IMR-90 (cell line): ENCODE data around the gene APOL3. TPM values are rescaled to one million over a fixed set of nuclear protein-coding genes. Genes with fewer than 3 reads are reported as not detected.

Source experiments
- ATAC-seq: fragments of 200-7000 bp; cut with Tn5 transposase; 2 replicates; pipeline ENCODE4 v1.9.1; 2020; ENCODE audit warnings: low read depth, mild to moderate bottlenecking, moderate library complexity
- BruUV-seq: library from RNA; stranded (reverse); fragments of 400-500 nt; replicated peaks from 2 replicates; lab custom pipeline; 2021; lab: Mats Ljungman, UMichigan
- CTCF ChIA-PET: fragments of 300-600 bp; formaldehyde crosslinking; extraction: SDS; loops from one replicate; lab custom pipeline; 2021; ENCODE audit warnings: antibody characterized with exemption; lab: Yijun Ruan, JAX
- POLR2A ChIA-PET: fragments of 300-600 bp; sonication (Branson Sonifier 250); formaldehyde crosslinking; loops from one replicate; lab custom pipeline; 2022; ENCODE audit warnings: antibody characterized with exemption; ENCODE audit not compliant: unreplicated experiment; lab: Charles Lee
- DNase-seq: peaks from one replicate; pipeline ENCODE4 v3.0.0; 2013
- H2AFZ ChIP-seq: replicated peaks from 2 replicates; pipeline ENCODE3; 2013; ENCODE audit warnings: low read length, mild to moderate bottlenecking; ENCODE audit not compliant: poor library complexity
- H2AK5ac ChIP-seq: 2 replicates; pipeline ENCODE4 v1.6.1; 2013; ENCODE audit warnings: low read depth, low read length, inconsistent platforms
- H2AK9ac ChIP-seq: replicated peaks from 2 replicates; pipeline ENCODE3; 2013; ENCODE audit warnings: mild to moderate bottlenecking, low read depth, low read length, moderate library complexity; ENCODE audit not compliant: poor library complexity
- H2BK120ac ChIP-seq: 2 replicates; pipeline ENCODE4 v1.6.1; 2013; ENCODE audit warnings: low read depth, low read length, inconsistent platforms
- H2BK15ac ChIP-seq: 3 replicates; pipeline ENCODE4 v1.6.1; 2013; ENCODE audit warnings: low read depth, low read length, inconsistent platforms
- H2BK20ac ChIP-seq: 2 replicates; pipeline ENCODE4 v1.6.1; 2013; ENCODE audit warnings: low read depth, mild to moderate bottlenecking, inconsistent platforms, low read length, moderate library complexity
- H2BK5ac ChIP-seq: 2 replicates; pipeline ENCODE4 v1.6.1; 2013; ENCODE audit warnings: mild to moderate bottlenecking, low read depth, low read length, inconsistent platforms; ENCODE audit not compliant: poor library complexity, severe bottlenecking
- H3K14ac ChIP-seq: replicated peaks from 2 replicates; pipeline ENCODE4 v1.6.1; 2013; ENCODE audit warnings: low read depth, low read length, inconsistent platforms
- H3K18ac ChIP-seq: 2 replicates; pipeline ENCODE4 v1.6.1; 2013; ENCODE audit warnings: low read depth, low read length, control low read depth
- H3K23ac ChIP-seq: 2 replicates; pipeline ENCODE4 v1.6.1; 2013; ENCODE audit warnings: low read depth, low read length, inconsistent platforms
- H3K27ac ChIP-seq: 2 replicates; pipeline ENCODE4 v1.5.1; 2013; ENCODE audit warnings: mild to moderate bottlenecking, control low read depth, low read length; ENCODE audit not compliant: insufficient read depth
- H3K27me3 ChIP-seq: 2 replicates; pipeline ENCODE4 v1.6.1; 2013; ENCODE audit warnings: low read length; ENCODE audit not compliant: control insufficient read depth, insufficient read depth
- H3K36me3 ChIP-seq: 2 replicates; pipeline ENCODE4 v1.6.1; 2013; ENCODE audit warnings: low read length, mixed read lengths; ENCODE audit not compliant: control insufficient read depth, insufficient read depth
- H3K4ac ChIP-seq: 2 replicates; pipeline ENCODE4 v1.6.1; 2013; ENCODE audit warnings: low read depth, low read length, inconsistent platforms
- H3K4me1 ChIP-seq: 2 replicates; pipeline ENCODE4 v1.6.1; 2013; ENCODE audit warnings: low read length, mixed read lengths; ENCODE audit not compliant: control insufficient read depth, insufficient read depth
- H3K4me2 ChIP-seq: 2 replicates; pipeline ENCODE4 v1.6.1; 2013; ENCODE audit warnings: low read depth, mild to moderate bottlenecking, control low read depth, low read length, moderate library complexity
- H3K4me3 ChIP-seq: 2 replicates; pipeline ENCODE4 v1.5.1; 2013; ENCODE audit warnings: low read depth, mild to moderate bottlenecking, control low read depth, low read length, moderate library complexity; ENCODE audit not compliant: insufficient read depth
- H3K56ac ChIP-seq: 2 replicates; pipeline ENCODE4 v1.6.1; 2013; ENCODE audit warnings: low read length, inconsistent platforms; ENCODE audit not compliant: insufficient read depth; ENCODE audit errors: extremely low read depth
- H3K79me1 ChIP-seq, 2 experiments: 2 replicates each; pipeline ENCODE4 v1.6.1; 2013; ENCODE audit warnings: low read length in 2 of 2, inconsistent platforms in 1 of 2, low read depth in 1 of 2
- H3K9ac ChIP-seq: 2 replicates; pipeline ENCODE4 v1.6.1; 2013; ENCODE audit warnings: low read depth, low read length, control low read depth
- H3K9me1 ChIP-seq: 2 replicates; pipeline ENCODE4 v1.6.1; 2013; ENCODE audit warnings: low read length, inconsistent platforms; ENCODE audit not compliant: insufficient read depth
- H3K9me3 ChIP-seq: 2 replicates; pipeline ENCODE4 v1.6.1; 2013; ENCODE audit warnings: low read length; ENCODE audit not compliant: control insufficient read depth, insufficient read depth
- H4K20me1 ChIP-seq: 2 replicates; pipeline ENCODE4 v1.6.1; 2013; ENCODE audit warnings: low read length, inconsistent platforms; ENCODE audit not compliant: insufficient read depth
- H4K5ac ChIP-seq: 2 replicates; pipeline ENCODE4 v1.6.1; 2013; ENCODE audit warnings: mild to moderate bottlenecking, low read depth, low read length, control low read depth
- H4K8ac ChIP-seq, 2 experiments: 2 replicates each; pipeline ENCODE4 v1.6.1; 2013; ENCODE audit warnings: low read depth in 2 of 2, low read length in 2 of 2, control low read depth in 1 of 2, inconsistent platforms in 1 of 2
- H4K91ac ChIP-seq: 2 replicates; pipeline ENCODE4 v1.6.1; 2013; ENCODE audit warnings: low read depth, low read length, inconsistent platforms; ENCODE audit not compliant: insufficient read depth
- CEBPB ChIP-seq: IDR thresholded peaks from 2 replicates; pipeline ENCODE4 v1.6.1; 2012; ENCODE audit warnings: low read depth, low read length, improper control_type of control experiment
- FOS ChIP-seq: fragments of 150-350 bp; IDR thresholded peaks from 2 replicates; pipeline ENCODE4 v1.6.1; 2016; ENCODE audit warnings: low read depth, low read length
- MAFK ChIP-seq: IDR thresholded peaks from 2 replicates; pipeline ENCODE4 v1.6.1; 2012; ENCODE audit warnings: low read depth, low read length, improper control_type of control experiment
- WGBS, 2 experiments: methylation state at CpG; one replicate each; pipeline versions ENCODE4 v1.1.5 to v1.1.7; 2013; ENCODE audit warnings: missing lambda C conversion rate in 2 of 2; ENCODE audit not compliant: insufficient read length in 1 of 2; ENCODE audit errors: extremely low coverage in 2 of 2; 5-methylcytosine and 5-hydroxymethylcytosine counted together
- dilution Hi-C: fragments of 300-500 bp; cut with HindIII; formaldehyde crosslinking; loops from one replicate; pipeline ENCODE4 v1.14.3; 2018; ENCODE audit warnings: low sequenced_read_pairs; ENCODE audit not compliant: unreplicated experiment
- in situ Hi-C: fragments of 300-500 bp; cut with MboI; formaldehyde crosslinking; loops from 3 replicates; pipeline ENCODE4 v1.14.3; 2019; ENCODE audit warnings: low sequenced_read_pairs, inconsistent platforms, mixed read lengths
- intact Hi-C: fragments of 100-400 bp; cut with micrococcal nuclease; formaldehyde crosslinking; loops from 2 replicates; pipeline ENCODE4 v1.10.0; 2022
- polyA plus RNA-seq, 3 experiments: library from polyadenylated mRNA; depleted of rRNA; stranded (reverse); fragments of >200 nt; gene quantifications; 2 replicates each; pipeline ENCODE4 v1.2.3, GENCODE V29; 2012; ENCODE audit warnings: low replicate concordance in 1 of 3
- total RNA-seq: library from RNA; depleted of rRNA; stranded (reverse); fragments of >200 nt; gene quantifications from 2 replicates; pipeline ENCODE4 v1.2.3, GENCODE V29; 2012

Gene APOL3
- total and polyA plus RNA-seq, 2 of the 4 experiments (the other 2 are of a cell fraction): 1.4 to 2.3 TPM

DNA sequence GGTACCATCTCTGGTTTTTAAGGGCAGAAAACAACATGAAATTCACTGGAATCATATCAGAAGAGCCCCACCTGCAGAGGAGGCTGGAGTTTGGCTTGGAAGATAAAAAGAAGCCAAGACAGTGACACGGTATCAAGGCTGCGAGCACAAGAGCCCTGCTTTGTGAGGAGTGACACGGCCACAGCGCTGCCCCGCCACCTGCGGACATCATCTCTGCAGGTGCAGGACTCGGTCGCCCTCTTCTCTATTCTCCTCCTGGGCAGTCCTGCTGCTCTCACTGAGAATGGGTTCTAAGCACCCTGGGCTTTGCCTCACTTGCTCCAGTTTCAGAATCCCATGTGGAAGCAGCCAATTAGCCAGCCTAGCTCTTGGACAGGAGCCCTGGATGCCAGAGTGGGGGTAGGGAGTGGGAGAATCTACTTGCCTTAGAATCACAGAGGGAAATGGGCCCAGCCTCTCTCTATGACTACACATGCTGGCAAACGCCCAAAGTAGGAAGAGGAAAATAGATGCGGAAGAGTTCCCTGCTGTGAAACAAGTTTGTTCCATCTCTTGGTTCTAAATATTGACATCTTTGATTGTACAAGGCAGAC, 24.0 kb upstream of the APOL3 start:
- H4K91ac ChIP-seq: no peak overlapping the region
- CTCF ChIA-PET: interaction anchor here (1.4 kb wide), 1 partner anchor 39 kb away, joined by 4 read pairs; no protein-coding TSS in a partner anchor
- ATAC-seq (no peak), DNase-seq (no peak)
- in situ Hi-C loops (loop anchor here (5.0 kb wide), 1 partner anchor 42 kb away; no protein-coding TSS in a partner anchor), intact Hi-C loops (no loop called here), dilution Hi-C loops (no loop called here)
- no peaks in the 10 kb centered on the region for H3K36me3 ChIP-seq
- no peak overlapping the region for H3K18ac ChIP-seq
- H3K4ac ChIP-seq: no peak overlapping the region
- no peaks in the 10 kb centered on the region for H4K20me1 ChIP-seq
- POLR2A ChIA-PET: no interaction called here
- no peak overlapping the region for H3K9ac ChIP-seq
- WGBS, 2 experiments: 76% methylated on average over 5 of the region's 10 CpGs; no CpG with 5 or more reads in 1 of the 2 experiments
- no peak for TF ChIP-seq FOS
- TF ChIP-seq MAFK: no peak
- TF ChIP-seq CEBPB: no peak
- no peak overlapping the region for H3K27ac ChIP-seq
- no peak overlapping the region for H2AK9ac ChIP-seq
- H3K79me1 ChIP-seq: no peaks in the 10 kb centered on the region
- H3K9me1 ChIP-seq: no peaks in the 10 kb centered on the region; the same call in 1 of the 2 replicates
- no peak overlapping the region for H2AK5ac ChIP-seq
- no peak overlapping the region for H3K4me3 ChIP-seq
- peaks cover 47% of the 10 kb centered on the region for H3K27me3 ChIP-seq
- H3K23ac ChIP-seq: no peak overlapping the region
- no TSS peak for BruUV-seq
- H2BK15ac ChIP-seq: no peak overlapping the region
- no peak overlapping the region for H2AFZ ChIP-seq
- no peak overlapping the region for H2BK120ac ChIP-seq
- H2BK5ac ChIP-seq: no peak overlapping the region
- no peaks in the 10 kb centered on the region for H3K9me3 ChIP-seq
- H4K8ac ChIP-seq: no peak overlapping the region
- no peak overlapping the region for H3K4me2 ChIP-seq
- no peak overlapping the region for H2BK20ac ChIP-seq
- no peaks in the 10 kb centered on the region for H3K4me1 ChIP-seq
- no peak overlapping the region for H4K5ac ChIP-seq
- H3K56ac ChIP-seq: no peak overlapping the region
- H3K14ac ChIP-seq: no peak overlapping the region
